WTC11 (cell line): ENCODE data around the gene MYO7B. TPM values are rescaled to one million over a fixed set of nuclear protein-coding genes. Genes with fewer than 3 reads are reported as not detected.

ENCODE experiments used
- ATAC-seq: fragments of 200-7000 bp; cut with Tn5 transposase; 2 replicates; pipeline ENCODE4 v1.10.0; 2021; ENCODE audit warnings: mild to moderate bottlenecking, moderate library complexity
- CTCF ChIA-PET: fragments of 300-600 bp; sonication (Branson Sonifier 250); formaldehyde crosslinking; loops from one replicate; lab custom pipeline; 2021; ENCODE audit warnings: antibody characterized with exemption; lab: Charles Lee
- POLR2A ChIA-PET: fragments of 350-600 bp; sonication (Branson Sonifier 250); formaldehyde crosslinking; loops from one replicate; lab custom pipeline; 2021; ENCODE audit warnings: antibody characterized with exemption; lab: Charles Lee
- DNase-seq: peaks from one replicate; pipeline ENCODE4 v3.0.0; 2021; ENCODE audit warnings: low spot score
- H3K27ac Mint-ChIP-seq: 2 replicates; pipeline ENCODE4 v1.8.0; 2021; ENCODE audit warnings: mixed read lengths
- H3K27me3 Mint-ChIP-seq: 2 replicates; pipeline ENCODE4 v1.8.0; 2021; ENCODE audit warnings: low read depth, mild to moderate bottlenecking, moderate library complexity, mixed read lengths
- H3K36me3 Mint-ChIP-seq: 2 replicates; pipeline ENCODE4 v1.8.0; 2021; ENCODE audit warnings: mixed read lengths
- H3K4me1 Mint-ChIP-seq: 2 replicates; pipeline ENCODE4 v1.8.0; 2022; ENCODE audit warnings: mixed read lengths
- H3K4me3 Mint-ChIP-seq: 2 replicates; pipeline ENCODE4 v1.8.0; 2021; ENCODE audit warnings: mild to moderate bottlenecking, moderate library complexity, mixed read lengths
- H3K9me3 Mint-ChIP-seq: 2 replicates; pipeline ENCODE4 v1.8.0; 2021; ENCODE audit warnings: mixed read lengths
- ATF1 ChIP-seq: sonication (generic); formaldehyde crosslinking; IDR thresholded peaks from 2 replicates; pipeline ENCODE4 v1.8.1; 2023; ENCODE audit warnings: mild to moderate bottlenecking, moderate library complexity, missing genetic modification reagents
- CBFB ChIP-seq: sonication (generic); formaldehyde crosslinking; IDR thresholded peaks from 2 replicates; pipeline ENCODE4 v1.8.1; 2022; ENCODE audit warnings: mild to moderate bottlenecking, low read depth, missing genetic modification reagents
- ELF4 ChIP-seq: sonication (generic); formaldehyde crosslinking; IDR thresholded peaks from 2 replicates; pipeline ENCODE4 v1.8.1; 2022; ENCODE audit warnings: low read depth, mild to moderate bottlenecking, moderate library complexity, missing genetic modification reagents
- JUN ChIP-seq: sonication (generic); formaldehyde crosslinking; IDR thresholded peaks from 2 replicates; pipeline ENCODE4 v1.8.0; 2023; ENCODE audit warnings: mild to moderate bottlenecking, missing genetic modification reagents
- KAT7 ChIP-seq: sonication (generic); formaldehyde crosslinking; IDR thresholded peaks from 2 replicates; pipeline ENCODE4 v1.8.1; 2023; ENCODE audit warnings: missing genetic modification reagents, mild to moderate bottlenecking, borderline replicate concordance
- NFE2L1 ChIP-seq: sonication (generic); formaldehyde crosslinking; IDR thresholded peaks from 2 replicates; pipeline ENCODE4 v1.8.1; 2023; ENCODE audit warnings: missing genetic modification reagents
- NR1H2 ChIP-seq: sonication (generic); formaldehyde crosslinking; IDR thresholded peaks from 2 replicates; pipeline ENCODE4 v1.9.0; 2021; ENCODE audit warnings: mild to moderate bottlenecking, moderate library complexity, missing genetic modification reagents
- OVOL2 ChIP-seq: fragments of 250-450 bp; sonication (Bioruptor Pico); IDR thresholded peaks from 2 replicates; pipeline ENCODE4 v1.9.0; 2021; ENCODE audit warnings: mild to moderate bottlenecking, borderline replicate concordance
- RELA ChIP-seq: sonication (generic); formaldehyde crosslinking; IDR thresholded peaks from 2 replicates; pipeline ENCODE4 v1.8.1; 2022; ENCODE audit warnings: missing genetic modification reagents, mild to moderate bottlenecking, borderline replicate concordance
- ZNF281 ChIP-seq: sonication (generic); formaldehyde crosslinking; IDR thresholded peaks from 2 replicates; pipeline ENCODE4 v1.8.0; 2023; ENCODE audit warnings: mild to moderate bottlenecking, missing genetic modification reagents
- ZNF423 ChIP-seq: fragments of 250-450 bp; sonication (Bioruptor Pico); IDR thresholded peaks from 2 replicates; pipeline ENCODE4 v2.1.2; 2022; ENCODE audit warnings: mild to moderate bottlenecking, moderate library complexity
- ZNF671 ChIP-seq: fragments of 250-450 bp; sonication (Bioruptor Pico); IDR thresholded peaks from 2 replicates; pipeline ENCODE4 v1.8.0; 2021; ENCODE audit warnings: mild to moderate bottlenecking
- total RNA-seq: library from RNA; stranded (reverse); gene quantifications from 3 replicates; pipeline ENCODE4 v1.2.3, GENCODE V29; 2021
- TF ChIP-seq, protein P1 (sequence below): sonication (generic); formaldehyde crosslinking; IDR thresholded peaks from 2 replicates; pipeline ENCODE4 v1.8.0; 2023; ENCODE audit warnings: missing genetic modification reagents, mild to moderate bottlenecking, borderline replicate concordance
- TF ChIP-seq, protein P2 (sequence below): fragments of 250-450 bp; sonication (Bioruptor Pico); IDR thresholded peaks from 2 replicates; pipeline ENCODE4 v1.9.0; 2021; ENCODE audit warnings: mild to moderate bottlenecking, borderline replicate concordance
- TF ChIP-seq, protein P3 (sequence below): sonication (generic); formaldehyde crosslinking; IDR thresholded peaks from 2 replicates; pipeline ENCODE4 v1.8.1; 2023; ENCODE audit warnings: mild to moderate bottlenecking, missing genetic modification reagents

The MYO7B gene
- total RNA-seq, 1 experiment from 2014 or later = not detected

DNA sequence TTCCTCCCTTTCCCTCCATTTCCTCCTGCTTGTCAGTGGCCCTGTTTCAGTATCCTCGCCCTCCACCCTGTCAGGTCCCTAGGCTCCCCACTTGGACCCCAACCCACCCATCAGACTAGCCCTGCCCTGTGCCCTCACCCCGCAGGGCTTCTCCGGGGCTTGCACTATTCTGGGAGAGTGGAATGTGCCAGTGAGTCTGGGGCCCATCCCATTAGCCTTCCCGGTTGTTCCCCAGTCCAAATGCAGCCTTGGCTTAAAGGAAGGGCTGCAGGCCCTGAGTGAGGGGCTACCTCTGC lies 45.5 kb downstream of the MYO7B start:
- Mint-ChIP-seq H3K36me3 (no peaks in the 10 kb centered on the region), H3K4me3 (no peak overlapping the region), H3K27me3 (no peaks in the 10 kb centered on the region; the same call in 1 of the 2 replicates), H3K27ac (no peak overlapping the region), H3K4me1 (peaks cover 9% of the 10 kb centered on the region), H3K9me3 (no peaks in the 10 kb centered on the region)
- ATAC-seq (no peak), DNase-seq (no peak)
- TF ChIP-seq ZNF671 (CRISPR knock-in tag) = no peak
- no peak for TF ChIP-seq ELF4 (CRISPR knock-in tag)
- ChIA-PET POLR2A (no interaction called here), CTCF (interaction anchor here (4.6 kb wide), 1 partner anchor 10 kb away, joined by 31 read pairs; no protein-coding TSS in a partner anchor)

- Mint-ChIP-seq H3K36me3 (no peaks in the 10 kb centered on the region), H3K27me3 (no peaks in the 10 kb centered on the region; the same call in 1 of the 2 replicates), H3K9me3 (no peaks in the 10 kb centered on the region), H3K4me3 (no peak overlapping the region), H3K4me1 (peaks cover 13% of the 10 kb centered on the region), H3K27ac (no peak overlapping the region)
- ChIA-PET CTCF (interaction anchor here (2.4 to 4.6 kb wide), 2 partner anchors 9 to 114 kb away, joined by 9 to 31 read pairs; no protein-coding TSS in a partner anchor), POLR2A (no interaction called here)
- DNase-seq = no peak
- TF ChIP-seq, protein P1, sequence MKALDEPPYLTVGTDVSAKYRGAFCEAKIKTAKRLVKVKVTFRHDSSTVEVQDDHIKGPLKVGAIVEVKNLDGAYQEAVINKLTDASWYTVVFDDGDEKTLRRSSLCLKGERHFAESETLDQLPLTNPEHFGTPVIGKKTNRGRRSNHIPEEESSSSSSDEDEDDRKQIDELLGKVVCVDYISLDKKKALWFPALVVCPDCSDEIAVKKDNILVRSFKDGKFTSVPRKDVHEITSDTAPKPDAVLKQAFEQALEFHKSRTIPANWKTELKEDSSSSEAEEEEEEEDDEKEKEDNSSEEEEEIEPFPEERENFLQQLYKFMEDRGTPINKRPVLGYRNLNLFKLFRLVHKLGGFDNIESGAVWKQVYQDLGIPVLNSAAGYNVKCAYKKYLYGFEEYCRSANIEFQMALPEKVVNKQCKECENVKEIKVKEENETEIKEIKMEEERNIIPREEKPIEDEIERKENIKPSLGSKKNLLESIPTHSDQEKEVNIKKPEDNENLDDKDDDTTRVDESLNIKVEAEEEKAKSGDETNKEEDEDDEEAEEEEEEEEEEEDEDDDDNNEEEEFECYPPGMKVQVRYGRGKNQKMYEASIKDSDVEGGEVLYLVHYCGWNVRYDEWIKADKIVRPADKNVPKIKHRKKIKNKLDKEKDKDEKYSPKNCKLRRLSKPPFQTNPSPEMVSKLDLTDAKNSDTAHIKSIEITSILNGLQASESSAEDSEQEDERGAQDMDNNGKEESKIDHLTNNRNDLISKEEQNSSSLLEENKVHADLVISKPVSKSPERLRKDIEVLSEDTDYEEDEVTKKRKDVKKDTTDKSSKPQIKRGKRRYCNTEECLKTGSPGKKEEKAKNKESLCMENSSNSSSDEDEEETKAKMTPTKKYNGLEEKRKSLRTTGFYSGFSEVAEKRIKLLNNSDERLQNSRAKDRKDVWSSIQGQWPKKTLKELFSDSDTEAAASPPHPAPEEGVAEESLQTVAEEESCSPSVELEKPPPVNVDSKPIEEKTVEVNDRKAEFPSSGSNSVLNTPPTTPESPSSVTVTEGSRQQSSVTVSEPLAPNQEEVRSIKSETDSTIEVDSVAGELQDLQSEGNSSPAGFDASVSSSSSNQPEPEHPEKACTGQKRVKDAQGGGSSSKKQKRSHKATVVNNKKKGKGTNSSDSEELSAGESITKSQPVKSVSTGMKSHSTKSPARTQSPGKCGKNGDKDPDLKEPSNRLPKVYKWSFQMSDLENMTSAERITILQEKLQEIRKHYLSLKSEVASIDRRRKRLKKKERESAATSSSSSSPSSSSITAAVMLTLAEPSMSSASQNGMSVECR = no peak
- TF ChIP-seq, protein P2, sequence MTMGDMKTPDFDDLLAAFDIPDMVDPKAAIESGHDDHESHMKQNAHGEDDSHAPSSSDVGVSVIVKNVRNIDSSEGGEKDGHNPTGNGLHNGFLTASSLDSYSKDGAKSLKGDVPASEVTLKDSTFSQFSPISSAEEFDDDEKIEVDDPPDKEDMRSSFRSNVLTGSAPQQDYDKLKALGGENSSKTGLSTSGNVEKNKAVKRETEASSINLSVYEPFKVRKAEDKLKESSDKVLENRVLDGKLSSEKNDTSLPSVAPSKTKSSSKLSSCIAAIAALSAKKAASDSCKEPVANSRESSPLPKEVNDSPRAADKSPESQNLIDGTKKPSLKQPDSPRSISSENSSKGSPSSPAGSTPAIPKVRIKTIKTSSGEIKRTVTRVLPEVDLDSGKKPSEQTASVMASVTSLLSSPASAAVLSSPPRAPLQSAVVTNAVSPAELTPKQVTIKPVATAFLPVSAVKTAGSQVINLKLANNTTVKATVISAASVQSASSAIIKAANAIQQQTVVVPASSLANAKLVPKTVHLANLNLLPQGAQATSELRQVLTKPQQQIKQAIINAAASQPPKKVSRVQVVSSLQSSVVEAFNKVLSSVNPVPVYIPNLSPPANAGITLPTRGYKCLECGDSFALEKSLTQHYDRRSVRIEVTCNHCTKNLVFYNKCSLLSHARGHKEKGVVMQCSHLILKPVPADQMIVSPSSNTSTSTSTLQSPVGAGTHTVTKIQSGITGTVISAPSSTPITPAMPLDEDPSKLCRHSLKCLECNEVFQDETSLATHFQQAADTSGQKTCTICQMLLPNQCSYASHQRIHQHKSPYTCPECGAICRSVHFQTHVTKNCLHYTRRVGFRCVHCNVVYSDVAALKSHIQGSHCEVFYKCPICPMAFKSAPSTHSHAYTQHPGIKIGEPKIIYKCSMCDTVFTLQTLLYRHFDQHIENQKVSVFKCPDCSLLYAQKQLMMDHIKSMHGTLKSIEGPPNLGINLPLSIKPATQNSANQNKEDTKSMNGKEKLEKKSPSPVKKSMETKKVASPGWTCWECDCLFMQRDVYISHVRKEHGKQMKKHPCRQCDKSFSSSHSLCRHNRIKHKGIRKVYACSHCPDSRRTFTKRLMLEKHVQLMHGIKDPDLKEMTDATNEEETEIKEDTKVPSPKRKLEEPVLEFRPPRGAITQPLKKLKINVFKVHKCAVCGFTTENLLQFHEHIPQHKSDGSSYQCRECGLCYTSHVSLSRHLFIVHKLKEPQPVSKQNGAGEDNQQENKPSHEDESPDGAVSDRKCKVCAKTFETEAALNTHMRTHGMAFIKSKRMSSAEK = no peak
- TF ChIP-seq OVOL2 (CRISPR knock-in tag) = no peak
- TF ChIP-seq NFE2L1 = no peak
- no peak for TF ChIP-seq RELA (CRISPR knock-in tag)
- ATAC-seq = no peak
Observed at GRCh38 chr2:127581516-127582490, 46.3 kb downstream of the MYO7B start.

DNA sequence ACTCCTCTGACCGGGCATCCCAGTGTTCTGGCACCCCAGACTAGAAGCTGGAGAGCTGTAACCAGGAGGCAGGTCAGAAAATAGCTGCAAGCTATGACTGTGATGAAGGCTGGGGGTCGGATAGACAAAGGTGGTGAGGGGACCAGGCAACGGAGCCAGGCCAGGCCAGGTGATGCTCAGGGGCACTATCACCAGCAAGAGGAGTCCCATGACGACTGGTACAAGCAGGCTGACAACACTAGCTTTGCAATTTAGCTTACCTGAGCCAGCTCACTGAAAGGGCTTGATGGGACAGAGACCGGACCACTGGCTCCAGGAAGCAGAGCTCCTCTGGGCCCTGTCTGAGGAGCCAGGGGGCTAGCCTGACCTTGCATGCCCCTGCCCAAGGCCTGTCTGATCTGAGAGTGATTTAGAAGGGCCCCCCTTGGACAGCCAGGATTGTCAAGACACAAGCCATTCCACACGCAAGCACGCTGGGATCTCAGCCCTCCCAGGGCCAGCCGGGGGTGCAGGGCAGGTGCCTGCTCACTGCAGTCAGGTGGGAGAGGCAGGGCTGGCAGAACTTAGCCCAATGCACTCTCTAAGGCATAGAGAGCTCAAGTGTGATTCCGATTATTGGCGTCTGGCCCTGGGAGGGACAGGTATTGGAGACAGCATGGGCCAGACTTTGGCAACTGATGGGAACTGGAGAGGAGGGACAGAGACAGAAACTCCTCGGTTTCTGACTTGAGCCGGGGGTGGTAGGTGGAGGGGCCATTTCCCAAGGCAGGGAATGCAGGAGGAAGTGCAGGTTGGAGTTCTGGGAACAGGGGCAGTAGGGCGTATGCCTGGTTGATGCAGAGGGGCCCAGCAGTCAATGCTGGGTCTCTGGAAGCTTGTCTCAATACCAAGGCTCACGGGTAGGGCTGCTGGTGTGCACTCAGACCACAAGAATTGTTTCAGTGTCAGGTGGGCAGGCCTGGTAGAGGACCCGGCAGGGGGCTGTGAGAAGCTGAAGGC lies 47.7 kb downstream of the MYO7B start:
- TF ChIP-seq JUN (CRISPR knock-in tag) = no peak
- TF ChIP-seq KAT7 (CRISPR knock-in tag) = no peak
- no peak for TF ChIP-seq ZNF281 (CRISPR knock-in tag)
- TF ChIP-seq, protein P3, sequence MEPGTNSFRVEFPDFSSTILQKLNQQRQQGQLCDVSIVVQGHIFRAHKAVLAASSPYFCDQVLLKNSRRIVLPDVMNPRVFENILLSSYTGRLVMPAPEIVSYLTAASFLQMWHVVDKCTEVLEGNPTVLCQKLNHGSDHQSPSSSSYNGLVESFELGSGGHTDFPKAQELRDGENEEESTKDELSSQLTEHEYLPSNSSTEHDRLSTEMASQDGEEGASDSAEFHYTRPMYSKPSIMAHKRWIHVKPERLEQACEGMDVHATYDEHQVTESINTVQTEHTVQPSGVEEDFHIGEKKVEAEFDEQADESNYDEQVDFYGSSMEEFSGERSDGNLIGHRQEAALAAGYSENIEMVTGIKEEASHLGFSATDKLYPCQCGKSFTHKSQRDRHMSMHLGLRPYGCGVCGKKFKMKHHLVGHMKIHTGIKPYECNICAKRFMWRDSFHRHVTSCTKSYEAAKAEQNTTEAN (CRISPR knock-in tag) = no peak
- no peak for TF ChIP-seq ZNF423 (CRISPR knock-in tag)
- no peak for TF ChIP-seq CBFB (CRISPR knock-in tag)
- TF ChIP-seq ATF1 (CRISPR knock-in tag) = no peak
- TF ChIP-seq OVOL2 (CRISPR knock-in tag) = no peak
- TF ChIP-seq NR1H2 (CRISPR knock-in tag) = no peak
- H3K4me3 Mint-ChIP-seq = no peak overlapping the region
- ChIA-PET POLR2A (interaction anchor here (0.5 kb wide), 1 partner anchor 112 kb away, joined by 3 read pairs; no protein-coding TSS in a partner anchor), CTCF (interaction anchor here (2.4 to 4.6 kb wide), 3 partner anchors 8 to 113 kb away, joined by 9 to 31 read pairs (median 10); no protein-coding TSS in a partner anchor)
- H3K4me1 Mint-ChIP-seq = peaks cover 13% of the 10 kb centered on the region
- H3K36me3 Mint-ChIP-seq = no peaks in the 10 kb centered on the region
- no peaks in the 10 kb centered on the region; the same call in 1 of the 2 replicates for H3K27me3 Mint-ChIP-seq
- H3K27ac Mint-ChIP-seq = no peak overlapping the region
- H3K9me3 Mint-ChIP-seq = no peaks in the 10 kb centered on the region
- ATAC-seq (no peak), DNase-seq (no peak)
